Astrocyte of the cerebellum (primary cell): ENCODE measurements around the gene UCKL1.

Experiments used
- DNase-seq: peaks from one replicate; pipeline ENCODE4 v3.0.0-alpha.2; 2011; ENCODE audit warnings: low read depth
- H3K4me3 ChIP-seq: 2 replicates; pipeline ENCODE4 v1.5.1; 2011; ENCODE audit warnings: mild to moderate bottlenecking, low read depth, low read length, moderate library complexity
- CTCF ChIP-seq: IDR thresholded peaks from 2 replicates; pipeline ENCODE4 v1.5.1; 2012; ENCODE audit warnings: low read length, low read depth, moderate library complexity, mild to moderate bottlenecking; ENCODE audit errors: missing control alignments
- in situ Hi-C: cut with HindIII; loops from 2 replicates; pipeline ENCODE4 v1.10.0; 2017; ENCODE audit warnings: low sequenced_read_pairs

The UCKL1 gene

DNA sequence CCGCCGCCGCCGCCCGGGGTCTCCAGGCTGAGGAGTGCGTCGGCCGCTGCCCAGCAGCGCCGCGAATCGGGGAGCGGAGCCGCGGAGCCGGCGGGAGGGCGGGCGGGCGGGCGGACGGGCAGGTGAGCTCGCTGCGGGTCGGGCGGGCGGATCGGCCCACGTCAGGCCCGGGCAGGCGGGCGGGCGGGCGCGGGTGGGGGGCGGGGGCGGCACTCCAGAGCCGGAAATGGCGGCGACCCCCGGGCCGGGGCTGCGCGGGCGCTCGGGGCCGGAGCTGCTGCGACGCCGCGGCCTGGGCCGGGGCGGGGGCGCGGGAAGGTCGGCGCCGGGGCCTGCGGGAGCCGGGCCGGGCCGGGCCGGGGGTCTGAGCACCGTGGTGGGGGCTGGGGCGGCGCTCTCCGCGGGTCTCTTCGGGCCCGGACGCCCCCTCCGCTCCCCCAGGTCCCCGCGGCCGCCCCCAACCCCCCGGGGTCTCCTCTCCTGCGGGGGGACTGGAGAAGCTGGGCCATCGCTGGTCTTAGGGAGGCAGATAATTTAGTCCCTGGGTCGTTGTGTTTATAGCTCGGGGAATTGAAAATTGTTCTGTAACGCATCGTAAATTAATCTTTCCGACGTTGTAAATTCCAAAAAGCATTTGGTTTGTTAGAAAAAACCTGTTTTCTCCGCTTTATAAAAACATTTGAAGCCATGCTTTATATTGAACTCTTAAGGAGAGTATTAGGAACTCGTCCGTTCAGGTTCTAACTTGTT is 60.8 kb downstream of the UCKL1 start:
- in situ Hi-C loops = no loop called here
- no peak for TF ChIP-seq CTCF
- no peak for DNase-seq
- H3K4me3 ChIP-seq = peak overlapping the region; percentile 59

DNA sequence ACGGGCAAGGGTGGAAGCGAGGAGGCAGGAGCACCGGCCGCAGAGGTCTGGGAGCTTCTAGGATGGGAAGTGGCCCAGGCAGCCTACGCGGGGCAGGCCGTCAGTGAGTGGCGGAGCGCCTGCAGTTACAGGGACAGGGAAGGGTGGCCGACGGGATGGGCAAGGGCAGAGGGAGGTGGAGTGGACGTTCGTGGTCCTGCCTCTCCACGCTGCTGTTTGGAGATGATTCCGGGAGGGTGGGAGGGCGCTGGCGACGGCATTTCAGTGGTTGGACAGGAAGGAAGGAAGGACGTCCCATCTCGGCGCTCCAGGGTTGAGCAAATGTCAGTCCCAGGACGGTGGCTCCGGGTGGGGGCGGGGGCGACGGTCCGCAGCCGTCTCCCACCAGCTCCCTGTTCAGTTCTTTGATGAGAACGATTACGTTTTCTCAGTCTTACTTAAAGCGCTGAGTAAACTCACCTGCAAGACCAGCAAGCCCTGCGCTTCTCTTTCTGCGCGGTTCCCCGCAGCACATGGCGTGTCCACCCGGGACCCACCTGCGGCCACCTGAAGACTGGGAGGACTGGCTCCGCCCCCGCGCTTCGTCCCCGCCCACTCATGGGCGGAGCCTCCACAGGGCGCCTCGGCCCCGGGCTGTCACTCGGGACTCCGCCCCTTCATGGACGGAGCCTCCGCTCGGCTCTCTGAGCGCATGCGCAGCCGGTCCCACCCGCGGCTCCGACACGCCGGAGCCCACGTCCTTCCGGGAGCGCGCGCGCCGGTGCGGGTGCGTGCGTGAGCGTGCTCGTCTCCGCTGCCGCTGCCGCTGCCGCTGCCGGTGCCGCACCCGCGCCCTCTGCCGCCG is 61.6 kb downstream of the UCKL1 start, which contains the start of gene DNAJC5:
Gene DNAJC5 (plus strand): TSS at position 769 of the 844 bp plus-strand sequence. CDS start 33,220 bp downstream, outside the sequence.
- H3K4me3 ChIP-seq = peak within 1 kb of the TSS; percentile 59
- in situ Hi-C loops = no loop called here
- no peak for TF ChIP-seq CTCF
- DNase-seq = peak; percentile 79

DNA sequence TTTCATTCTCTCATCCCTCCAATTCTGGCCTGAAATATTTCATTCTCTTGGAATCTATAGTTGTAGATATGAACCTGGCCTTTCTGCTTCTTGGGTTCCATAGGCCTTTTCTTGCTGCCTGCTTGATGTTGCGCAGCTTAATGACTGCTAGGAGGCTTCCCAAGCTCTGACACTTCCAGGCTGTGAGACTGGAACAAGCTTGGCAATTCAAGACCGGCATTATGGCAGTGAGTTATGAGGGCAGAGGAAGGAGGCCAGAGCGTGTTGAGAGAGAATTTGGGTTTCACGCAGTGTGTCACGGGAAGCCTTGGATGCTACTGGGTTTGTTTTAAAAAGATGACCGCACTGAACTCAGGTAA is 62.2 kb downstream of the UCKL1 start:
- TF ChIP-seq CTCF = no peak
- DNase-seq = no peak
- in situ Hi-C loops = no loop called here
- H3K4me3 ChIP-seq = peak overlapping the region; percentile 51

GRCh38 chr20:63892402-63892801 is 63.8 kb downstream of the UCKL1 start:
- DNase-seq = no peak
- TF ChIP-seq CTCF = no peak
- no peak overlapping the region for H3K4me3 ChIP-seq
- in situ Hi-C loops = no loop called here

DNA sequence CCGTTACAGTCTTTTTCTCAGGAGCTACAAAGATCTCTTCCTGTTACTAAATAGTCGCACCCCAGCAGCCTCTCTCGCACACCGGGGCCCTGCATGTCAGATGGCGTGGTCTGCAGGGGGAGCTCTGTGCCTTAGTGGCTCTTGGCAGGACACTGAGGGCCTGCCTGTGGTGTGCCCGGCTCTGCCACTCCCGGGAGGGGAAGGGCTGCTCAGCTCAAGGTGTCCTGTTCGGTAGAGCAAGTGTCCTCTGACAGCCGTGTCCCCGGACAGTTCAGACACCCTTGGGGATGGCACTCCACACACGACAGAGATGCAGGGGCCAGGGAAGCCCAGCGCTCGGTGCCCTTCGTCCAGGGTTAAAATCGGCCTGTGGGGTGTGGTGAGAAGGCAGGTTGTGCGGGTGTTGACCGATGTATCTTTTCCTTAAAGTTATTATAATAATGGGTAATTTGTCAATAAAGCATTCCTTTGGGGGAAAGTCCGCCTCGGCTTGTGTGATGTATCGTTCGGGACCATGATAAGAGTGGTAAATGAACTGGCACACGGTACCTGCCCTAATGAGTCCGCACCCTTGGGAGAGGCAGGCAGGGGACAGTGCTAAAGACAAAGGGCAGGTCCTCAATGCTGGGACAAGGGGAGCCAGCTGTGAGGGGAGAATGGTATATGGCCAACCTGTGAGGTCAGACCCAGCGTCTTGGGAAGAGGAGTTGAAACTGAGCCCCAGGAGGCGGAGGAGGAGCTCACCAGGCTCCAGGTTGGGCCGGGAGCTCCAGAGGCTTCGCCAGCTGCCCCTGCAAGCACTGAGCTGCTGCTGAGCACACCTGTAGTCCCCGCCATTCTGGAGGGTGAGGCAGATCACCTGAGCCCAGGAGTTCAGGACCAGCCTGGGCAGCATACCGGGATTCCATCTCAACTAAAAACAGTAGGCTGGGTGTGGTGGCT is 64.9 kb downstream of the UCKL1 start:
- DNase-seq = no peak
- H3K4me3 ChIP-seq = no peak overlapping the region
- in situ Hi-C loops = no loop called here
- TF ChIP-seq CTCF = no peak

- H3K4me3 ChIP-seq = no peak overlapping the region
- in situ Hi-C loops = no loop called here
- DNase-seq = no peak
- TF ChIP-seq CTCF = no peak
Measured at GRCh38 chr20:63890616-63891015, 65.6 kb downstream of the UCKL1 start.
